Stomach (tissue), 9 donors: ENCODE data around the gene RNF141. TPM values are rescaled to one million over a fixed set of nuclear protein-coding genes. Genes with fewer than 3 reads are reported as not detected.
A peak's percentile ranks its signal among the peaks of the same experiment; 100 is the strongest.

Experiments
- DNase-seq, 2 donors: peaks; one replicate each; pipeline versions ENCODE4 v3.0.0 to v3.0.0-alpha.2; 2013 to 2019
- H3K27ac ChIP-seq, 5 donors: fragments of 200-600 bp in 4 of 5; sonication (generic) in 4 of 5; one replicate each; pipeline ENCODE4 v1.5.1; 2013 to 2019; ENCODE audit warnings: mild to moderate bottlenecking in 1 of 5, moderate library complexity in 1 of 5
- H3K27me3 ChIP-seq, 3 donors: fragments of 200-600 bp; sonication (generic); one replicate each; pipeline ENCODE4 v1.5.1; 2017 to 2019; ENCODE audit warnings: mixed run types in 1 of 3
- H3K36me3 ChIP-seq, 4 donors: fragments of 200-600 bp; sonication (generic); 1 replicate in 3 of 4; 2 replicates in 1 of 4; pipeline ENCODE4 v1.5.1; 2016 to 2019
- H3K4me1 ChIP-seq, 4 donors: fragments of 200-600 bp; sonication (generic); one replicate each; pipeline ENCODE4 v1.5.1; 2016 to 2019
- H3K4me3 ChIP-seq, 4 donors: fragments of 200-600 bp; sonication (generic) in 3 of 4; one replicate each; pipeline ENCODE4 v1.5.1; 2016 to 2019; ENCODE audit warnings: mild to moderate bottlenecking in 1 of 4
- H3K9me3 ChIP-seq, 4 donors: fragments of 200-600 bp; sonication (generic); one replicate each; pipeline ENCODE4 v1.5.1; 2016 to 2019
- CTCF ChIP-seq, 7 experiments: fragments of 450-650 bp in 4 of 7; fragments of 200-600 bp in 3 of 7; sonication (generic) in 3 of 7; IDR thresholded peaks; one replicate each; pipeline ENCODE4 v1.5.1; 2016 to 2019; ENCODE audit warnings: antibody characterized with exemption in 7 of 7, control low read depth in 2 of 7, mild to moderate bottlenecking in 1 of 7
- EP300 ChIP-seq: sonication (generic); formaldehyde crosslinking; IDR thresholded peaks from one replicate; pipeline ENCODE4 v1.6.1; 2017; ENCODE audit warnings: antibody characterized with exemption
- POLR2A ChIP-seq, 4 donors: fragments of 450-650 bp; IDR thresholded peaks; one replicate each; pipeline ENCODE4 v1.6.1; 2016; ENCODE audit warnings: antibody characterized with exemption in 4 of 4, control low read depth in 2 of 4, mild to moderate bottlenecking in 1 of 4, moderate library complexity in 1 of 4
- POLR2AphosphoS5 ChIP-seq, 3 donors: sonication (generic); formaldehyde crosslinking; IDR thresholded peaks; one replicate each; pipeline ENCODE4 v1.6.1; 2016; ENCODE audit warnings: antibody characterized with exemption in 3 of 3
- WGBS, 5 donors: extraction: QIAGEN DNeasy Blood & Tissue Kit in 3 of 5; methylation state at CpG; one replicate each; pipeline versions ENCODE4 v1.1.5 to v1.1.7; 2013 to 2018; 5-methylcytosine and 5-hydroxymethylcytosine counted together
- intact Hi-C: fragments of 100-400 bp; cut with DNase I; formaldehyde crosslinking; loops from one replicate; pipeline ENCODE4 v1.15.1; 2023; ENCODE audit warnings: low total_unique reads
- polyA plus RNA-seq, 3 donors: library from polyadenylated mRNA; stranded (reverse); fragments of 200-250 nt; gene quantifications; one replicate each; pipeline ENCODE4 v1.2.3, GENCODE V29; 2013
- total RNA-seq, 5 donors: library from RNA; depleted of rRNA; stranded (reverse); fragments of >200 nt; gene quantifications; one replicate each; pipeline versions ENCODE4 v1.1.0 to v1.2.3, GENCODE V29; 2014 to 2016
- donor health status: healthy with polysubstance abuse.
- donor health status: Bipolar disorder and iron deficiency.
- donor health status: healthy.

Gene RNF141
- total and polyA plus RNA-seq, 8 donors, result 6.4 to 71.2 (median 19.1) TPM

- Histone ChIP-seq H3K36me3 (peaks cover 9 to 47% (median 26%) of the 10 kb centered on the region in 4 donors), H3K27me3 (no peaks in the 10 kb centered on the region), H3K4me1 (no peaks in the 10 kb centered on the region), H3K27ac (peak overlapping the region in 1 of 5 donors; percentile 24), H3K4me3 (no peak overlapping the region), H3K9me3 (no peaks in the 10 kb centered on the region)
- intact Hi-C loops, result no loop called here
- TF ChIP-seq POLR2A (IDR thresholded peaks at IDR 0.05), result no peak
- TF ChIP-seq CTCF (IDR thresholded peaks at IDR 0.05), result no peak
- TF ChIP-seq POLR2AphosphoS5 (IDR thresholded peaks at IDR 0.05), result no peak
- no peak for TF ChIP-seq EP300
- DNase-seq, result no peak
These were observed 32.0 kb upstream of the RNF141 start for GRCh38 chr11:10573028-10573427.

GRCh38 chr11:10572533-10572932 is 31.5 kb upstream of the RNF141 start:
- H3K9me3 ChIP-seq, result no peaks in the 10 kb centered on the region
- 83 to 94% (median 89%) methylated on average over 2 of the region's 2 CpGs for WGBS, 5 donors
- no peaks in the 10 kb centered on the region for H3K4me1 ChIP-seq
- no peak overlapping the region for H3K4me3 ChIP-seq
- H3K27ac ChIP-seq, result peak overlapping the region in 1 of 5 donors; percentile 24
- DNase-seq, result no peak
- H3K27me3 ChIP-seq, result no peaks in the 10 kb centered on the region
- intact Hi-C loops, result no loop called here
- peaks cover 9 to 43% (median 24%) of the 10 kb centered on the region in 4 donors for H3K36me3 ChIP-seq
- TF ChIP-seq EP300, result no peak
- TF ChIP-seq POLR2AphosphoS5 (IDR thresholded peaks at IDR 0.05), result no peak
- no peak for TF ChIP-seq POLR2A (IDR thresholded peaks at IDR 0.05)
- TF ChIP-seq CTCF (IDR thresholded peaks at IDR 0.05), result no peak

- peak within 1 kb of the TSS; percentile 13 to 65 (median 30) for H3K27ac ChIP-seq
- no peaks in the 10 kb centered on the region for H3K9me3 ChIP-seq
- peak in 1 of 2 donors; percentile 71 for DNase-seq
- no peaks in the 10 kb centered on the region for H3K27me3 ChIP-seq
- H3K4me1 ChIP-seq, result no peaks in the 10 kb centered on the region
- peak in 2 of 3 donors; percentile 14 to 36 for TF ChIP-seq POLR2AphosphoS5 (IDR thresholded peaks at IDR 0.05)
- TF ChIP-seq CTCF (IDR thresholded peaks at IDR 0.05), result no peak
- no peak for TF ChIP-seq POLR2A (IDR thresholded peaks at IDR 0.05)
- intact Hi-C loops, result no loop called here
- H3K4me3 ChIP-seq, result peak within 1 kb of the TSS in 1 of 4 donors; percentile 1
- H3K36me3 ChIP-seq, result peaks cover 0 to 5% (median under 1%) of the 10 kb centered on the region in 4 donors
- 50 to 68% (median 60%) methylated on average over 7 of the region's 7 CpGs for WGBS, 5 donors
These were observed 27.5 kb upstream of the RNF141 start, which contains the start of gene LYVE1 for GRCh38 chr11:10568486-10568941. TSS of gene LYVE1 (minus strand) at chr11:10568665. CDS start at chr11:10568532, 133 bp downstream.

- TF ChIP-seq CTCF (IDR thresholded peaks at IDR 0.05), result no peak
- TF ChIP-seq EP300, result no peak
- TF ChIP-seq POLR2AphosphoS5 (IDR thresholded peaks at IDR 0.05), result no peak
- intact Hi-C loops, result no loop called here
- Histone ChIP-seq H3K9me3 (no peaks in the 10 kb centered on the region), H3K27ac (peak overlapping the region in 3 of 5 donors; percentile 7 to 65 (median 13)), H3K36me3 (no peaks in the 10 kb centered on the region), H3K4me1 (no peaks in the 10 kb centered on the region), H3K4me3 (no peak overlapping the region), H3K27me3 (no peaks in the 10 kb centered on the region)
- 85 to 97% (median 94%) methylated on average over 2 of the region's 2 CpGs for WGBS, 5 donors
- DNase-seq, result no peak
These were observed 26.5 kb upstream of the RNF141 start for GRCh38 chr11:10567446-10567845.
